Neural progenitor cell (in vitro differentiated cells): ENCODE results near the gene IFNG-AS1. TPM values are rescaled to one million over a fixed set of nuclear protein-coding genes. Genes with fewer than 3 reads are reported as not detected.

Experiments used
- DNase-seq: peaks from one replicate; pipeline ENCODE4 v3.0.0-alpha.2; 2016; ENCODE audit warnings: low spot score
- H2AFZ ChIP-seq: fragments of 200-600 bp; sonication (generic); replicated peaks from 2 replicates; pipeline ENCODE4 v1.6.1; 2016; ENCODE audit warnings: antibody characterized with exemption
- H3F3A ChIP-seq: fragments of 200-600 bp; sonication (generic); 2 replicates; pipeline ENCODE4 v1.6.1; 2016; ENCODE audit warnings: antibody characterized with exemption, low read depth
- H3K27ac ChIP-seq: fragments of 200-600 bp; sonication (generic); 2 replicates; pipeline ENCODE4 v1.5.1; 2016; ENCODE audit warnings: mild to moderate bottlenecking
- H3K27me3 ChIP-seq: fragments of 200-600 bp; sonication (generic); 2 replicates; pipeline ENCODE4 v1.6.1; 2016; ENCODE audit warnings: mild to moderate bottlenecking, moderate library complexity
- H3K36me3 ChIP-seq: fragments of 200-600 bp; sonication (generic); 2 replicates; pipeline ENCODE4 v1.5.1; 2016
- H3K4me1 ChIP-seq: fragments of 200-600 bp; sonication (generic); 2 replicates; pipeline ENCODE4 v1.6.1; 2016; ENCODE audit warnings: mixed run types
- H3K4me2 ChIP-seq: fragments of 200-600 bp; sonication (generic); 2 replicates; pipeline ENCODE4 v1.6.1; 2016
- H3K4me3 ChIP-seq: fragments of 200-600 bp; sonication (generic); 2 replicates; pipeline ENCODE4 v1.5.1; 2016
- H3K79me2 ChIP-seq: fragments of 200-600 bp; sonication (generic); 2 replicates; pipeline ENCODE4 v1.6.1; 2016; ENCODE audit warnings: low read depth
- H3K9ac ChIP-seq: fragments of 200-600 bp; sonication (generic); 2 replicates; pipeline ENCODE4 v1.6.1; 2016
- H3K9me3 ChIP-seq: fragments of 200-600 bp; sonication (generic); 2 replicates; pipeline ENCODE4 v1.5.1; 2016; ENCODE audit warnings: low read depth
- H4K20me1 ChIP-seq: fragments of 200-600 bp; sonication (generic); 2 replicates; pipeline ENCODE4 v1.6.1; 2016; ENCODE audit warnings: low read depth
- H3K27ac Mint-ChIP-seq: 3 replicates; pipeline ENCODE4 v1.8.0; 2021; ENCODE audit warnings: mixed read lengths
- H3K27me3 Mint-ChIP-seq: 2 replicates; pipeline ENCODE4 v1.8.0; 2022; ENCODE audit warnings: low read depth, mild to moderate bottlenecking, inconsistent platforms, moderate library complexity, mixed read lengths; ENCODE audit not compliant: insufficient read depth
- H3K36me3 Mint-ChIP-seq: 3 replicates; pipeline ENCODE4 v1.8.0; 2021; ENCODE audit warnings: mixed read lengths
- H3K4me1 Mint-ChIP-seq: 3 replicates; pipeline ENCODE4 v1.8.0; 2021; ENCODE audit warnings: mixed read lengths
- H3K4me3 Mint-ChIP-seq: 3 replicates; pipeline ENCODE4 v1.8.0; 2021; ENCODE audit warnings: mild to moderate bottlenecking, moderate library complexity, mixed read lengths
- H3K9me3 Mint-ChIP-seq: 3 replicates; pipeline ENCODE4 v1.8.0; 2020; ENCODE audit warnings: mixed read lengths
- EZH2 ChIP-seq: fragments of 200-600 bp; sonication (generic); IDR thresholded peaks from 2 replicates; pipeline ENCODE4 v1.6.1; 2017; ENCODE audit warnings: antibody characterized with exemption, mild to moderate bottlenecking, moderate library complexity
- EZH2phosphoT487 ChIP-seq: fragments of 200-600 bp; sonication (generic); IDR thresholded peaks from 2 replicates; pipeline ENCODE4 v1.6.1; 2017; ENCODE audit warnings: antibody characterized with exemption
- total RNA-seq: library from RNA; depleted of rRNA; stranded (reverse); fragments of >200 nt; gene quantifications from 2 replicates; pipeline ENCODE4 v1.2.3, GENCODE V29; 2015; ENCODE audit warnings: low replicate concordance
- TF ChIP-seq, protein P1 (sequence below): fragments of 200-600 bp; sonication (generic); IDR thresholded peaks from 2 replicates; pipeline ENCODE4 v1.5.1; 2017; ENCODE audit warnings: antibody characterized with exemption, mild to moderate bottlenecking

Gene IFNG-AS1
- total RNA-seq, 1 donor from 2014 or later = not detected

DNA sequence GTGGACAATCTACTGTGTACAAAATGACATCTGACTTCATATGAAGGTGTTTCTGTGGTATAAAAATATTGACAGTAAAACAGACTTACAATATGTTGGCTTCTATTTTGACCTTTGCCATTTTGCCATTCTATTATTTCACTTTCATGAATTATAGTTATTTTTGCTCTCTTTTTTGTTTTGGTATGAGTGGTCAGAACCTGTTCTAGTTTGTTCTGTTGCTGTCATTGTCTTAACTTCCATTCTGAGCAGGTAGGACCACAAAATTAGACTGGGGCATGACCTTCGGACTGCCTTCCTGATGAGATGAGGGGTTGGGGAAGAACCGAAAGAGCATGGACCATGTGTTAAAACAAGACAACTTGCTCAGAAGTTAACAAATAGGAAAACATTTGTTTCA, 36.5 kb upstream of the IFNG-AS1 start:
- Histone ChIP-seq H3K9me3 (no peaks in the 10 kb centered on the region), H3K27me3 (no peaks in the 10 kb centered on the region), H3K4me1 (no peaks in the 10 kb centered on the region), H3K36me3 (no peaks in the 10 kb centered on the region), H3F3A (no peaks in the 10 kb centered on the region), H2AFZ (no peak overlapping the region), H3K4me3 (no peak overlapping the region), H3K27ac (no peak overlapping the region), H3K4me2 (no peak overlapping the region), H3K79me2 (no peaks in the 10 kb centered on the region), H4K20me1 (no peaks in the 10 kb centered on the region), H3K9ac (no peak overlapping the region)
- H3K4me1 Mint-ChIP-seq = no peaks in the 10 kb centered on the region
- H3K4me3 Mint-ChIP-seq = no peak overlapping the region
- peaks cover 5% of the 10 kb centered on the region for H3K9me3 Mint-ChIP-seq
- DNase-seq = no peak
- TF ChIP-seq, protein P1, sequence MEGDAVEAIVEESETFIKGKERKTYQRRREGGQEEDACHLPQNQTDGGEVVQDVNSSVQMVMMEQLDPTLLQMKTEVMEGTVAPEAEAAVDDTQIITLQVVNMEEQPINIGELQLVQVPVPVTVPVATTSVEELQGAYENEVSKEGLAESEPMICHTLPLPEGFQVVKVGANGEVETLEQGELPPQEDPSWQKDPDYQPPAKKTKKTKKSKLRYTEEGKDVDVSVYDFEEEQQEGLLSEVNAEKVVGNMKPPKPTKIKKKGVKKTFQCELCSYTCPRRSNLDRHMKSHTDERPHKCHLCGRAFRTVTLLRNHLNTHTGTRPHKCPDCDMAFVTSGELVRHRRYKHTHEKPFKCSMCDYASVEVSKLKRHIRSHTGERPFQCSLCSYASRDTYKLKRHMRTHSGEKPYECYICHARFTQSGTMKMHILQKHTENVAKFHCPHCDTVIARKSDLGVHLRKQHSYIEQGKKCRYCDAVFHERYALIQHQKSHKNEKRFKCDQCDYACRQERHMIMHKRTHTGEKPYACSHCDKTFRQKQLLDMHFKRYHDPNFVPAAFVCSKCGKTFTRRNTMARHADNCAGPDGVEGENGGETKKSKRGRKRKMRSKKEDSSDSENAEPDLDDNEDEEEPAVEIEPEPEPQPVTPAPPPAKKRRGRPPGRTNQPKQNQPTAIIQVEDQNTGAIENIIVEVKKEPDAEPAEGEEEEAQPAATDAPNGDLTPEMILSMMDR = no peak
- no peak for TF ChIP-seq EZH2
- TF ChIP-seq EZH2phosphoT487 = no peak
- H3K27me3 Mint-ChIP-seq = peaks cover 3% of the 10 kb centered on the region
- H3K27ac Mint-ChIP-seq = no peak overlapping the region
- H3K36me3 Mint-ChIP-seq = no peaks in the 10 kb centered on the region

DNA sequence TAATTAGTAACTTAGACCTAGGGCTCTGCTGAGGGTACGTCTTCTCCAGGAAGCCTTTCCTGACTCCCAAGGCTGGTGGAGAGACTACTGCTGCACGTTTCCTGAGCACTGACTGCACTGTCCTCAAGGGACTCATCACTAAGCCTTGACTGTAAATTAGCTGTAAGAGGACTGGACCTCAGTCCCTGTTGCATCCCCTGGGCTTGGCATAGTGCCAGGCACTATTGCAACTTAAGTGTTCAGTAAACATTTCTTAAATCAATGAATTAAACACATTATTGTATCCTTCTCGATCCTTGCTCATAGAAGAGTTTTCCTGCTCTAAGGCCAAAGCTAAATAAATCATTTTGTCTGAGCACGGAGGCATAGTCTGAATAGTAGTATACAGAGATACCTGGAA, 31.9 kb upstream of the IFNG-AS1 start:
- Mint-ChIP-seq H3K36me3 (no peaks in the 10 kb centered on the region), H3K4me3 (no peak overlapping the region)
- no peaks in the 10 kb centered on the region for H3K36me3 ChIP-seq

DNA sequence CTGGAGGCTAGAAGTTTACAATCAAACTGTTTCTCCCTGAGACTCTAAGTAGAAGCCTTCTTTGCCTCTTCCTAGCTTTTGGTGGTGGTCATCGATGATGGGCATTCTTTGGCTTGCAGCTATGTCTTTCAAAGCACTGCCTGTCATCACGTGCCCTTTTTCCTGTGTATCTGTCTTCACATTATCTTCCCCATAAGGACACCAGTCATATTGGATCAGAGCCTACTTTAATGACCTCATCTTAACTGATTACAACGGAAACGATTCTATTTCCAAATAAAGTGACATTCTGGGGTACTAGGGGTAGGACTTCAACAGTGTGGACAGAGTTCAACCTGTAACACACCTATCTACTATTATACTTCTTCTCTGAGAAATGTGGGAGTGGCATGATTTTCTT, 31.1 kb upstream of the IFNG-AS1 start:
- no peak overlapping the region for H3K27ac ChIP-seq
- TF ChIP-seq EZH2phosphoT487 = no peak
- TF ChIP-seq, protein P1 = no peak
- no peak for TF ChIP-seq EZH2
- H2AFZ ChIP-seq = no peak overlapping the region
- H3K4me2 ChIP-seq = no peak overlapping the region
- no peaks in the 10 kb centered on the region for H3K27me3 ChIP-seq
- no peak overlapping the region for H3K9ac ChIP-seq
- Mint-ChIP-seq H3K27me3 (no peaks in the 10 kb centered on the region), H3K4me3 (no peak overlapping the region), H3K36me3 (no peaks in the 10 kb centered on the region), H3K27ac (no peak overlapping the region), H3K4me1 (no peaks in the 10 kb centered on the region), H3K9me3 (peaks cover 3% of the 10 kb centered on the region)
- H3K79me2 ChIP-seq = no peaks in the 10 kb centered on the region
- DNase-seq = no peak
- no peaks in the 10 kb centered on the region for H3K4me1 ChIP-seq
- H3K4me3 ChIP-seq = no peak overlapping the region
- no peaks in the 10 kb centered on the region for H3K9me3 ChIP-seq
- H3K36me3 ChIP-seq = no peaks in the 10 kb centered on the region
- no peaks in the 10 kb centered on the region for H3F3A ChIP-seq
- no peaks in the 10 kb centered on the region for H4K20me1 ChIP-seq

More for the DNA sequence above, 31.9 kb upstream of the IFNG-AS1 start:
- Histone ChIP-seq H3K4me3 (no peak overlapping the region), H3K27me3 (no peaks in the 10 kb centered on the region), H3K9me3 (no peaks in the 10 kb centered on the region), H3K9ac (no peak overlapping the region), H3K4me2 (no peak overlapping the region), H3F3A (no peaks in the 10 kb centered on the region), H4K20me1 (no peaks in the 10 kb centered on the region), H3K4me1 (no peaks in the 10 kb centered on the region), H2AFZ (no peak overlapping the region), H3K27ac (no peak overlapping the region), H3K79me2 (no peaks in the 10 kb centered on the region)
- Mint-ChIP-seq H3K27me3 (no peaks in the 10 kb centered on the region), H3K27ac (no peak overlapping the region), H3K4me1 (no peaks in the 10 kb centered on the region), H3K9me3 (peaks cover 7% of the 10 kb centered on the region)
- no peak for DNase-seq
- no peak for TF ChIP-seq EZH2
- no peak for TF ChIP-seq EZH2phosphoT487
- TF ChIP-seq, protein P1 = no peak
